Upper lobe of left lung (tissue), 6 donors: Measurements from ENCODE around the gene DAPK2. TPM values are rescaled to one million over a fixed set of nuclear protein-coding genes. Genes with fewer than 3 reads are reported as not detected.
A peak's percentile ranks its signal among the peaks of the same experiment; 100 is the strongest.

Experiments
- ATAC-seq, 2 donors: fragments of 200-7000 bp; cut with Tn5 transposase; one replicate each; pipeline ENCODE4 v1.9.1; 2022; ENCODE audit warnings: mild to moderate bottlenecking in 2 of 2, moderate library complexity in 2 of 2; ENCODE audit not compliant: low FRiP score in 2 of 2
- DNase-seq, 2 donors: peaks; one replicate each; pipeline ENCODE4 v3.0.0-alpha.2; 2019 to 2020
- H3K27ac ChIP-seq, 4 donors: fragments of 200-600 bp; sonication (generic); one replicate each; pipeline ENCODE4 v1.5.1; 2016 to 2019
- H3K27me3 ChIP-seq, 4 donors: fragments of 200-600 bp; sonication (generic); one replicate each; pipeline ENCODE4 v1.5.1; 2017 to 2019
- H3K36me3 ChIP-seq, 4 donors: fragments of 200-600 bp; sonication (generic); one replicate each; pipeline ENCODE4 v1.5.1; 2016 to 2019
- H3K4me1 ChIP-seq, 4 donors: fragments of 200-600 bp; sonication (generic); one replicate each; pipeline ENCODE4 v1.5.1; 2018 to 2019
- H3K4me3 ChIP-seq, 4 donors: fragments of 200-600 bp; sonication (generic); one replicate each; pipeline ENCODE4 v1.5.1; 2017 to 2019; ENCODE audit warnings: mild to moderate bottlenecking in 2 of 4, moderate library complexity in 1 of 4
- H3K9me3 ChIP-seq, 4 donors: fragments of 200-600 bp; sonication (generic); one replicate each; pipeline ENCODE4 v1.5.1; 2018 to 2019
- CTCF ChIP-seq, 6 experiments: fragments of 450-650 bp in 4 of 6; fragments of 200-600 bp in 2 of 6; sonication (generic) in 2 of 6; IDR thresholded peaks; one replicate each; pipeline ENCODE4 v1.5.1; 2016 to 2019; ENCODE audit warnings: antibody characterized with exemption in 6 of 6
- EP300 ChIP-seq, 4 donors: sonication (generic); formaldehyde crosslinking; IDR thresholded peaks; one replicate each; pipeline ENCODE4 v1.5.1; 2017; ENCODE audit warnings: antibody characterized with exemption in 4 of 4, control low read depth in 2 of 4
- POLR2A ChIP-seq, 4 donors: fragments of 450-650 bp; IDR thresholded peaks; one replicate each; pipeline ENCODE4 v1.5.1; 2016 to 2017; ENCODE audit warnings: antibody characterized with exemption in 4 of 4, mild to moderate bottlenecking in 2 of 4
- POLR2AphosphoS5 ChIP-seq, 2 donors: sonication (generic); formaldehyde crosslinking; IDR thresholded peaks; one replicate each; pipeline ENCODE4 v1.5.1; 2017; ENCODE audit warnings: antibody characterized with exemption in 2 of 2
- WGBS, 2 donors: methylation state at CpG; one replicate each; pipeline ENCODE4 v1.1.5; 2017 to 2018; 5-methylcytosine and 5-hydroxymethylcytosine counted together
- total RNA-seq, 6 donors: library from RNA; depleted of rRNA in 4 of 6; stranded (reverse); fragments of >200 nt in 4 of 6; gene quantifications; one replicate each; pipeline versions ENCODE4 v1.1.0 to v1.2.1, GENCODE V29; 2016 to 2021
- donor health status: DM: no; HTN: no; CAD: no; lungs with moderate emphysema.
- donor health status: DM: no; HTN: yes; CAD: no; lungs with severe emphysema.

Gene DAPK2
- total RNA-seq, 6 donors from 2014 or later, result 58.3 to 270 (median 136) TPM

GRCh38 chr15:63890617-63891016 lies 155.7 kb downstream of the DAPK2 start:
- DNase-seq, result no peak
- no peak for ATAC-seq
- 90 to 94% methylated on average over 6 of the region's 6 CpGs for WGBS, 2 donors
- TF ChIP-seq POLR2A (IDR thresholded peaks at IDR 0.05), result no peak
- no peaks in the 10 kb centered on the region for H3K9me3 ChIP-seq
- peaks cover 4 to 38% (median 25%) of the 10 kb centered on the region in 4 donors for H3K4me1 ChIP-seq
- H3K36me3 ChIP-seq, result no peaks in the 10 kb centered on the region
- no peak overlapping the region for H3K27ac ChIP-seq
- H3K27me3 ChIP-seq, result no peaks in the 10 kb centered on the region
- no peak overlapping the region for H3K4me3 ChIP-seq

GRCh38 chr15:63889831-63890230 lies 156.5 kb downstream of the DAPK2 start:
- DNase-seq (no peak), ATAC-seq (no peak)
- no peak for TF ChIP-seq CTCF (IDR thresholded peaks at IDR 0.05)
- no peak for TF ChIP-seq EP300 (IDR thresholded peaks at IDR 0.05)
- no peak for TF ChIP-seq POLR2AphosphoS5 (IDR thresholded peaks at IDR 0.05)
- WGBS, 2 donors, result 75 to 89% methylated on average over 5 of the region's 5 CpGs
- Histone ChIP-seq H3K4me1 (peaks cover 4 to 32% (median 25%) of the 10 kb centered on the region in 4 donors), H3K27me3 (no peaks in the 10 kb centered on the region), H3K36me3 (no peaks in the 10 kb centered on the region), H3K27ac (no peak overlapping the region), H3K4me3 (no peak overlapping the region), H3K9me3 (no peaks in the 10 kb centered on the region)

GRCh38 chr15:63888823-63889222 lies 157.5 kb downstream of the DAPK2 start:
- 72 to 81% methylated on average over 3 of the region's 3 CpGs for WGBS, 2 donors
- H3K27me3 ChIP-seq, result no peaks in the 10 kb centered on the region
- H3K9me3 ChIP-seq, result no peaks in the 10 kb centered on the region

GRCh38 chr15:63888146-63888545 lies 158.1 kb downstream of the DAPK2 start:
- Histone ChIP-seq H3K27ac (no peak overlapping the region), H3K36me3 (no peaks in the 10 kb centered on the region), H3K27me3 (no peaks in the 10 kb centered on the region), H3K4me3 (no peak overlapping the region), H3K4me1 (peaks cover 4 to 25% (median 19%) of the 10 kb centered on the region in 4 donors), H3K9me3 (no peaks in the 10 kb centered on the region)
- WGBS, 2 donors, result 76 to 83% methylated on average over 1 of the region's 1 CpG
- ATAC-seq (no peak), DNase-seq (no peak)
- no peak for TF ChIP-seq POLR2AphosphoS5 (IDR thresholded peaks at IDR 0.05)
- TF ChIP-seq POLR2A (IDR thresholded peaks at IDR 0.05), result no peak
- TF ChIP-seq CTCF (IDR thresholded peaks at IDR 0.05), result no peak
- TF ChIP-seq EP300 (IDR thresholded peaks at IDR 0.05), result no peak

More at GRCh38 chr15:63888823-63889222, 157.5 kb downstream of the DAPK2 start:
- H3K27ac ChIP-seq, result no peak overlapping the region
- no peak for DNase-seq
- no peak overlapping the region for H3K4me3 ChIP-seq
- no peaks in the 10 kb centered on the region for H3K36me3 ChIP-seq
- H3K4me1 ChIP-seq, result peaks cover 4 to 32% (median 21%) of the 10 kb centered on the region in 4 donors
- TF ChIP-seq POLR2A (IDR thresholded peaks at IDR 0.05) (no peak), POLR2AphosphoS5 (IDR thresholded peaks at IDR 0.05) (no peak)
- ATAC-seq, result no peak

- Histone ChIP-seq H3K36me3 (no peaks in the 10 kb centered on the region), H3K27ac (no peak overlapping the region), H3K27me3 (no peaks in the 10 kb centered on the region), H3K4me1 (peaks cover 4 to 23% (median 14%) of the 10 kb centered on the region in 4 donors), H3K9me3 (no peaks in the 10 kb centered on the region), H3K4me3 (no peak overlapping the region)
- peak in 1 of 2 donors; percentile 48 for ATAC-seq
- WGBS, 2 donors, result 55 to 70% methylated on average over 5 of the region's 6 CpGs
- DNase-seq, result no peak
- TF ChIP-seq EP300 (IDR thresholded peaks at IDR 0.05) (no peak), CTCF (IDR thresholded peaks at IDR 0.05) (no peak), POLR2A (IDR thresholded peaks at IDR 0.05) (no peak), POLR2AphosphoS5 (IDR thresholded peaks at IDR 0.05) (no peak)
Measured at GRCh38 chr15:63887630-63888029, 158.7 kb downstream of the DAPK2 start.

- ATAC-seq, result no peak
- TF ChIP-seq POLR2A (IDR thresholded peaks at IDR 0.05), result no peak
- no peak for TF ChIP-seq CTCF (IDR thresholded peaks at IDR 0.05)
- TF ChIP-seq POLR2AphosphoS5 (IDR thresholded peaks at IDR 0.05), result no peak
- no peak for TF ChIP-seq EP300 (IDR thresholded peaks at IDR 0.05)
- H3K36me3 ChIP-seq, result no peaks in the 10 kb centered on the region
- no peak overlapping the region for H3K27ac ChIP-seq
- no peaks in the 10 kb centered on the region for H3K9me3 ChIP-seq
- no peak overlapping the region for H3K4me3 ChIP-seq
- WGBS, 2 donors, result 87 to 90% methylated on average over 4 to 7 of the region's 7 CpGs
- H3K27me3 ChIP-seq, result no peaks in the 10 kb centered on the region
- H3K4me1 ChIP-seq, result peaks cover 0 to 14% (median 3%) of the 10 kb centered on the region in 4 donors
- no peak for DNase-seq
Measured at GRCh38 chr15:63884953-63885352, 161.3 kb downstream of the DAPK2 start.
